WTC11 (cell line): ENCODE measurements around the gene PDXK. TPM values are rescaled to one million over a fixed set of nuclear protein-coding genes. Genes with fewer than 3 reads are reported as not detected.

Experiments used
- ATAC-seq: fragments of 200-7000 bp; cut with Tn5 transposase; 2 replicates; pipeline ENCODE4 v1.10.0; 2021; ENCODE audit warnings: mild to moderate bottlenecking, moderate library complexity
- CTCF ChIA-PET: fragments of 300-600 bp; sonication (Branson Sonifier 250); formaldehyde crosslinking; loops from one replicate; lab custom pipeline; 2021; ENCODE audit warnings: antibody characterized with exemption; lab: Charles Lee
- POLR2A ChIA-PET: fragments of 350-600 bp; sonication (Branson Sonifier 250); formaldehyde crosslinking; loops from one replicate; lab custom pipeline; 2021; ENCODE audit warnings: antibody characterized with exemption; lab: Charles Lee
- DNase-seq: peaks from one replicate; pipeline ENCODE4 v3.0.0; 2021; ENCODE audit warnings: low spot score
- H3K27ac Mint-ChIP-seq: 2 replicates; pipeline ENCODE4 v1.8.0; 2021; ENCODE audit warnings: mixed read lengths
- H3K27me3 Mint-ChIP-seq: 2 replicates; pipeline ENCODE4 v1.8.0; 2021; ENCODE audit warnings: low read depth, mild to moderate bottlenecking, moderate library complexity, mixed read lengths
- H3K36me3 Mint-ChIP-seq: 2 replicates; pipeline ENCODE4 v1.8.0; 2021; ENCODE audit warnings: mixed read lengths
- H3K4me1 Mint-ChIP-seq: 2 replicates; pipeline ENCODE4 v1.8.0; 2022; ENCODE audit warnings: mixed read lengths
- H3K4me3 Mint-ChIP-seq: 2 replicates; pipeline ENCODE4 v1.8.0; 2021; ENCODE audit warnings: mild to moderate bottlenecking, moderate library complexity, mixed read lengths
- H3K9me3 Mint-ChIP-seq: 2 replicates; pipeline ENCODE4 v1.8.0; 2021; ENCODE audit warnings: mixed read lengths
- EMX1 ChIP-seq: fragments of 250-450 bp; sonication (Bioruptor Pico); IDR thresholded peaks from 2 replicates; pipeline ENCODE4 v1.8.0; 2021; ENCODE audit warnings: mild to moderate bottlenecking
- ETV6 ChIP-seq: sonication (generic); formaldehyde crosslinking; IDR thresholded peaks from 2 replicates; pipeline ENCODE4 v1.8.1; 2022; ENCODE audit warnings: mild to moderate bottlenecking, missing genetic modification reagents
- JAZF1 ChIP-seq: fragments of 250-450 bp; sonication (Bioruptor Pico); IDR thresholded peaks from 2 replicates; pipeline ENCODE4 v1.9.0; 2021; ENCODE audit warnings: moderate library complexity, mild to moderate bottlenecking, inconsistent platforms
- NR2C2 ChIP-seq: sonication (generic); formaldehyde crosslinking; IDR thresholded peaks from 2 replicates; pipeline ENCODE4 v1.8.0; 2022; ENCODE audit warnings: mild to moderate bottlenecking, missing genetic modification reagents
- OVOL2 ChIP-seq: fragments of 250-450 bp; sonication (Bioruptor Pico); IDR thresholded peaks from 2 replicates; pipeline ENCODE4 v1.9.0; 2021; ENCODE audit warnings: mild to moderate bottlenecking, borderline replicate concordance
- SP1 ChIP-seq: sonication (generic); formaldehyde crosslinking; conservative IDR thresholded peaks from 2 replicates; pipeline ENCODE4 v1.8.1; 2022; ENCODE audit warnings: missing genetic modification reagents
- TEAD1 ChIP-seq: sonication (generic); formaldehyde crosslinking; IDR thresholded peaks from 2 replicates; pipeline ENCODE4 v1.8.0; 2022; ENCODE audit warnings: mild to moderate bottlenecking, missing genetic modification reagents
- ZMAT4 ChIP-seq: fragments of 250-450 bp; sonication (Bioruptor Pico); IDR thresholded peaks from 2 replicates; pipeline ENCODE4 v1.9.0; 2021; ENCODE audit warnings: mild to moderate bottlenecking
- ZNF263 ChIP-seq: sonication (generic); formaldehyde crosslinking; IDR thresholded peaks from 2 replicates; pipeline ENCODE4 v1.8.1; 2022; ENCODE audit warnings: low read depth, mild to moderate bottlenecking, moderate library complexity, missing genetic modification reagents
- ZNF396 ChIP-seq: fragments of 250-450 bp; sonication (Bioruptor Pico); IDR thresholded peaks from 2 replicates; pipeline ENCODE4 v1.8.0; 2021; ENCODE audit warnings: mild to moderate bottlenecking, moderate library complexity, borderline replicate concordance
- ZNF423 ChIP-seq: fragments of 250-450 bp; sonication (Bioruptor Pico); IDR thresholded peaks from 2 replicates; pipeline ENCODE4 v2.1.2; 2022; ENCODE audit warnings: mild to moderate bottlenecking, moderate library complexity
- total RNA-seq: library from RNA; stranded (reverse); gene quantifications from 3 replicates; pipeline ENCODE4 v1.2.3, GENCODE V29; 2021
- TF ChIP-seq, protein P1 (sequence below): sonication (generic); formaldehyde crosslinking; conservative IDR thresholded peaks from 2 replicates; pipeline ENCODE4 v1.8.1; 2023; ENCODE audit warnings: mild to moderate bottlenecking, low read depth, missing genetic modification reagents, moderate library complexity
- TF ChIP-seq, protein P2 (sequence below): sonication (generic); formaldehyde crosslinking; IDR thresholded peaks from 2 replicates; pipeline ENCODE4 v1.8.1; 2022; ENCODE audit warnings: low read depth, missing genetic modification reagents, borderline replicate concordance
- TF ChIP-seq, protein P3 (sequence below): sonication (generic); formaldehyde crosslinking; IDR thresholded peaks from 2 replicates; pipeline ENCODE4 v1.8.0; 2023; ENCODE audit warnings: mild to moderate bottlenecking, missing genetic modification reagents
- TF ChIP-seq, protein P4 (sequence below): sonication (generic); formaldehyde crosslinking; IDR thresholded peaks from 2 replicates; pipeline ENCODE4 v1.8.0; 2022; ENCODE audit warnings: mild to moderate bottlenecking, missing genetic modification reagents
- TF ChIP-seq, protein P5 (sequence below): sonication (generic); formaldehyde crosslinking; conservative IDR thresholded peaks from 2 replicates; pipeline ENCODE4 v1.8.1; 2022; ENCODE audit warnings: mild to moderate bottlenecking, missing genetic modification reagents
- TF ChIP-seq, protein P6 (sequence below): sonication (generic); formaldehyde crosslinking; IDR thresholded peaks from 2 replicates; pipeline ENCODE4 v1.8.0; 2023; ENCODE audit warnings: missing genetic modification reagents
- TF ChIP-seq, protein P7 (sequence below): sonication (generic); formaldehyde crosslinking; IDR thresholded peaks from 2 replicates; pipeline ENCODE4 v1.8.0; 2022; ENCODE audit warnings: mild to moderate bottlenecking, missing genetic modification reagents
- TF ChIP-seq, protein P8 (sequence below): sonication (generic); formaldehyde crosslinking; IDR thresholded peaks from 2 replicates; pipeline ENCODE4 v1.8.1; 2023; ENCODE audit warnings: mild to moderate bottlenecking, missing genetic modification reagents, borderline replicate concordance

The PDXK gene
- total RNA-seq, 1 experiment from 2014 or later = 120 TPM

DNA sequence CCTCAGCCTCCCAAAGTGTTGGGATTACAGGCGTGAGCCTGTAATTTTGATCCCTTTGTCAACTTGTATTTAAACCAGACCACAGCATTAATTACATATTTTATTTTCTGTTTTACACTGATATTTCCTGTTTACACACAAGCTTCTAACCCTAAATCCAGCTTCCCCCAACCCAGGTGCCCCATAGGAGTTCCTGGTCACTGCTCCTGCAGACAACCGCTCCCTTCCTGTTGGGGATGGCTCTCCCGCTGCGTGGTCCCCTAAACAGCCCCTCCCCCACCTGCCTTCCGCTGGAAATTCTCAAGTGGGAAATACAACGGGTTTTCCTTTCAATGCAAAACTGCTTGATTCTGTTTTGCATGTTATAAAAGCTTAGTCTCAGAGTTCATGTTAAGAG is 53.5 kb downstream of the PDXK start:
- ChIA-PET POLR2A (no interaction called here), CTCF (interaction anchor here (0.6 to 4.3 kb wide), 4 partner anchors 17 to 45 kb away, joined by 3 to 20 read pairs (median 8); partner anchors contain the start of gene RRP1)
- Mint-ChIP-seq H3K36me3 (peaks cover 13% of the 10 kb centered on the region), H3K27me3 (peaks cover 2% of the 10 kb centered on the region; the same call in 1 of the 2 replicates), H3K4me3 (peak overlapping the region; percentile 14; the same call in 1 of the 2 replicates), H3K9me3 (no peaks in the 10 kb centered on the region), H3K4me1 (peaks cover 61% of the 10 kb centered on the region), H3K27ac (peak overlapping the region; percentile 63; the same call in 1 of the 2 replicates)
- TF ChIP-seq JAZF1 (CRISPR knock-in tag) (no peak), ZNF423 (CRISPR knock-in tag) (peak; percentile 66), ZNF396 (CRISPR knock-in tag) (no peak), ZNF263 (CRISPR knock-in tag) (no peak), SP1 (CRISPR knock-in tag) (peak; percentile 27; the same call in 1 of the 2 replicates)
- TF ChIP-seq, protein P1, sequence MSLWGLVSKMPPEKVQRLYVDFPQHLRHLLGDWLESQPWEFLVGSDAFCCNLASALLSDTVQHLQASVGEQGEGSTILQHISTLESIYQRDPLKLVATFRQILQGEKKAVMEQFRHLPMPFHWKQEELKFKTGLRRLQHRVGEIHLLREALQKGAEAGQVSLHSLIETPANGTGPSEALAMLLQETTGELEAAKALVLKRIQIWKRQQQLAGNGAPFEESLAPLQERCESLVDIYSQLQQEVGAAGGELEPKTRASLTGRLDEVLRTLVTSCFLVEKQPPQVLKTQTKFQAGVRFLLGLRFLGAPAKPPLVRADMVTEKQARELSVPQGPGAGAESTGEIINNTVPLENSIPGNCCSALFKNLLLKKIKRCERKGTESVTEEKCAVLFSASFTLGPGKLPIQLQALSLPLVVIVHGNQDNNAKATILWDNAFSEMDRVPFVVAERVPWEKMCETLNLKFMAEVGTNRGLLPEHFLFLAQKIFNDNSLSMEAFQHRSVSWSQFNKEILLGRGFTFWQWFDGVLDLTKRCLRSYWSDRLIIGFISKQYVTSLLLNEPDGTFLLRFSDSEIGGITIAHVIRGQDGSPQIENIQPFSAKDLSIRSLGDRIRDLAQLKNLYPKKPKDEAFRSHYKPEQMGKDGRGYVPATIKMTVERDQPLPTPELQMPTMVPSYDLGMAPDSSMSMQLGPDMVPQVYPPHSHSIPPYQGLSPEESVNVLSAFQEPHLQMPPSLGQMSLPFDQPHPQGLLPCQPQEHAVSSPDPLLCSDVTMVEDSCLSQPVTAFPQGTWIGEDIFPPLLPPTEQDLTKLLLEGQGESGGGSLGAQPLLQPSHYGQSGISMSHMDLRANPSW (CRISPR knock-in tag) = no peak
- TF ChIP-seq, protein P2, sequence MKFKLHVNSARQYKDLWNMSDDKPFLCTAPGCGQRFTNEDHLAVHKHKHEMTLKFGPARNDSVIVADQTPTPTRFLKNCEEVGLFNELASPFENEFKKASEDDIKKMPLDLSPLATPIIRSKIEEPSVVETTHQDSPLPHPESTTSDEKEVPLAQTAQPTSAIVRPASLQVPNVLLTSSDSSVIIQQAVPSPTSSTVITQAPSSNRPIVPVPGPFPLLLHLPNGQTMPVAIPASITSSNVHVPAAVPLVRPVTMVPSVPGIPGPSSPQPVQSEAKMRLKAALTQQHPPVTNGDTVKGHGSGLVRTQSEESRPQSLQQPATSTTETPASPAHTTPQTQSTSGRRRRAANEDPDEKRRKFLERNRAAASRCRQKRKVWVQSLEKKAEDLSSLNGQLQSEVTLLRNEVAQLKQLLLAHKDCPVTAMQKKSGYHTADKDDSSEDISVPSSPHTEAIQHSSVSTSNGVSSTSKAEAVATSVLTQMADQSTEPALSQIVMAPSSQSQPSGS (CRISPR knock-in tag) = no peak
- TF ChIP-seq, protein P3, sequence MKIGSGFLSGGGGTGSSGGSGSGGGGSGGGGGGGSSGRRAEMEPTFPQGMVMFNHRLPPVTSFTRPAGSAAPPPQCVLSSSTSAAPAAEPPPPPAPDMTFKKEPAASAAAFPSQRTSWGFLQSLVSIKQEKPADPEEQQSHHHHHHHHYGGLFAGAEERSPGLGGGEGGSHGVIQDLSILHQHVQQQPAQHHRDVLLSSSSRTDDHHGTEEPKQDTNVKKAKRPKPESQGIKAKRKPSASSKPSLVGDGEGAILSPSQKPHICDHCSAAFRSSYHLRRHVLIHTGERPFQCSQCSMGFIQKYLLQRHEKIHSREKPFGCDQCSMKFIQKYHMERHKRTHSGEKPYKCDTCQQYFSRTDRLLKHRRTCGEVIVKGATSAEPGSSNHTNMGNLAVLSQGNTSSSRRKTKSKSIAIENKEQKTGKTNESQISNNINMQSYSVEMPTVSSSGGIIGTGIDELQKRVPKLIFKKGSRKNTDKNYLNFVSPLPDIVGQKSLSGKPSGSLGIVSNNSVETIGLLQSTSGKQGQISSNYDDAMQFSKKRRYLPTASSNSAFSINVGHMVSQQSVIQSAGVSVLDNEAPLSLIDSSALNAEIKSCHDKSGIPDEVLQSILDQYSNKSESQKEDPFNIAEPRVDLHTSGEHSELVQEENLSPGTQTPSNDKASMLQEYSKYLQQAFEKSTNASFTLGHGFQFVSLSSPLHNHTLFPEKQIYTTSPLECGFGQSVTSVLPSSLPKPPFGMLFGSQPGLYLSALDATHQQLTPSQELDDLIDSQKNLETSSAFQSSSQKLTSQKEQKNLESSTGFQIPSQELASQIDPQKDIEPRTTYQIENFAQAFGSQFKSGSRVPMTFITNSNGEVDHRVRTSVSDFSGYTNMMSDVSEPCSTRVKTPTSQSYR (CRISPR knock-in tag) = 0 out of 2 replicates have a peak, but pooled peaks have one; percentile 32
- DNase-seq (peak; percentile 50), ATAC-seq (no peak)

- ATAC-seq = no peak
- DNase-seq = no peak
- Mint-ChIP-seq H3K27ac (0 out of 2 replicates have a peak overlapping the region, but pooled peaks have one; percentile 4), H3K9me3 (no peaks in the 10 kb centered on the region), H3K4me3 (no peak overlapping the region; the same call in 1 of the 2 replicates), H3K27me3 (peaks cover 2% of the 10 kb centered on the region; the same call in 1 of the 2 replicates), H3K4me1 (peaks cover 55% of the 10 kb centered on the region), H3K36me3 (peaks cover 13% of the 10 kb centered on the region)
- POLR2A ChIA-PET = interaction anchor here (0.8 kb wide), 1 partner anchor 33 kb away, joined by 4 read pairs; no protein-coding TSS in a partner anchor
- CTCF ChIA-PET = interaction anchor here (1.5 to 4.3 kb wide), 2 partner anchors 15 to 46 kb away, joined by 7 to 20 read pairs; partner anchors contain the start of gene RRP1
- no peak for TF ChIP-seq NR2C2 (CRISPR knock-in tag)
- no peak for TF ChIP-seq EMX1 (CRISPR knock-in tag)
- TF ChIP-seq ZMAT4 (CRISPR knock-in tag) = no peak
- TF ChIP-seq, protein P4, sequence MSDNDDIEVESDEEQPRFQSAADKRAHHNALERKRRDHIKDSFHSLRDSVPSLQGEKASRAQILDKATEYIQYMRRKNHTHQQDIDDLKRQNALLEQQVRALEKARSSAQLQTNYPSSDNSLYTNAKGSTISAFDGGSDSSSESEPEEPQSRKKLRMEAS (CRISPR knock-in tag) = no peak
- TF ChIP-seq ETV6 (CRISPR knock-in tag) = no peak
- TF ChIP-seq OVOL2 = no peak
- TF ChIP-seq, protein P5, sequence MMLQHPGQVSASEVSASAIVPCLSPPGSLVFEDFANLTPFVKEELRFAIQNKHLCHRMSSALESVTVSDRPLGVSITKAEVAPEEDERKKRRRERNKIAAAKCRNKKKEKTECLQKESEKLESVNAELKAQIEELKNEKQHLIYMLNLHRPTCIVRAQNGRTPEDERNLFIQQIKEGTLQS (CRISPR knock-in tag) = no peak
- no peak for TF ChIP-seq TEAD1 (CRISPR knock-in tag)
- TF ChIP-seq, protein P6, sequence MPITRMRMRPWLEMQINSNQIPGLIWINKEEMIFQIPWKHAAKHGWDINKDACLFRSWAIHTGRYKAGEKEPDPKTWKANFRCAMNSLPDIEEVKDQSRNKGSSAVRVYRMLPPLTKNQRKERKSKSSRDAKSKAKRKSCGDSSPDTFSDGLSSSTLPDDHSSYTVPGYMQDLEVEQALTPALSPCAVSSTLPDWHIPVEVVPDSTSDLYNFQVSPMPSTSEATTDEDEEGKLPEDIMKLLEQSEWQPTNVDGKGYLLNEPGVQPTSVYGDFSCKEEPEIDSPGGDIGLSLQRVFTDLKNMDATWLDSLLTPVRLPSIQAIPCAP (CRISPR knock-in tag) = no peak
- TF ChIP-seq, protein P7, sequence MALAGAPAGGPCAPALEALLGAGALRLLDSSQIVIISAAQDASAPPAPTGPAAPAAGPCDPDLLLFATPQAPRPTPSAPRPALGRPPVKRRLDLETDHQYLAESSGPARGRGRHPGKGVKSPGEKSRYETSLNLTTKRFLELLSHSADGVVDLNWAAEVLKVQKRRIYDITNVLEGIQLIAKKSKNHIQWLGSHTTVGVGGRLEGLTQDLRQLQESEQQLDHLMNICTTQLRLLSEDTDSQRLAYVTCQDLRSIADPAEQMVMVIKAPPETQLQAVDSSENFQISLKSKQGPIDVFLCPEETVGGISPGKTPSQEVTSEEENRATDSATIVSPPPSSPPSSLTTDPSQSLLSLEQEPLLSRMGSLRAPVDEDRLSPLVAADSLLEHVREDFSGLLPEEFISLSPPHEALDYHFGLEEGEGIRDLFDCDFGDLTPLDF (CRISPR knock-in tag) = no peak
- TF ChIP-seq, protein P8, sequence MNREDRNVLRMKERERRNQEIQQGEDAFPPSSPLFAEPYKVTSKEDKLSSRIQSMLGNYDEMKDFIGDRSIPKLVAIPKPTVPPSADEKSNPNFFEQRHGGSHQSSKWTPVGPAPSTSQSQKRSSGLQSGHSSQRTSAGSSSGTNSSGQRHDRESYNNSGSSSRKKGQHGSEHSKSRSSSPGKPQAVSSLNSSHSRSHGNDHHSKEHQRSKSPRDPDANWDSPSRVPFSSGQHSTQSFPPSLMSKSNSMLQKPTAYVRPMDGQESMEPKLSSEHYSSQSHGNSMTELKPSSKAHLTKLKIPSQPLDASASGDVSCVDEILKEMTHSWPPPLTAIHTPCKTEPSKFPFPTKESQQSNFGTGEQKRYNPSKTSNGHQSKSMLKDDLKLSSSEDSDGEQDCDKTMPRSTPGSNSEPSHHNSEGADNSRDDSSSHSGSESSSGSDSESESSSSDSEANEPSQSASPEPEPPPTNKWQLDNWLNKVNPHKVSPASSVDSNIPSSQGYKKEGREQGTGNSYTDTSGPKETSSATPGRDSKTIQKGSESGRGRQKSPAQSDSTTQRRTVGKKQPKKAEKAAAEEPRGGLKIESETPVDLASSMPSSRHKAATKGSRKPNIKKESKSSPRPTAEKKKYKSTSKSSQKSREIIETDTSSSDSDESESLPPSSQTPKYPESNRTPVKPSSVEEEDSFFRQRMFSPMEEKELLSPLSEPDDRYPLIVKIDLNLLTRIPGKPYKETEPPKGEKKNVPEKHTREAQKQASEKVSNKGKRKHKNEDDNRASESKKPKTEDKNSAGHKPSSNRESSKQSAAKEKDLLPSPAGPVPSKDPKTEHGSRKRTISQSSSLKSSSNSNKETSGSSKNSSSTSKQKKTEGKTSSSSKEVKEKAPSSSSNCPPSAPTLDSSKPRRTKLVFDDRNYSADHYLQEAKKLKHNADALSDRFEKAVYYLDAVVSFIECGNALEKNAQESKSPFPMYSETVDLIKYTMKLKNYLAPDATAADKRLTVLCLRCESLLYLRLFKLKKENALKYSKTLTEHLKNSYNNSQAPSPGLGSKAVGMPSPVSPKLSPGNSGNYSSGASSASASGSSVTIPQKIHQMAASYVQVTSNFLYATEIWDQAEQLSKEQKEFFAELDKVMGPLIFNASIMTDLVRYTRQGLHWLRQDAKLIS (CRISPR knock-in tag) = no peak
- TF ChIP-seq JAZF1 (CRISPR knock-in tag) = no peak
These were observed 55.2 kb downstream of the PDXK start for GRCh38 chr21:43774163-43774562.
